ENCODE measurements around the gene CTH.

DNA sequence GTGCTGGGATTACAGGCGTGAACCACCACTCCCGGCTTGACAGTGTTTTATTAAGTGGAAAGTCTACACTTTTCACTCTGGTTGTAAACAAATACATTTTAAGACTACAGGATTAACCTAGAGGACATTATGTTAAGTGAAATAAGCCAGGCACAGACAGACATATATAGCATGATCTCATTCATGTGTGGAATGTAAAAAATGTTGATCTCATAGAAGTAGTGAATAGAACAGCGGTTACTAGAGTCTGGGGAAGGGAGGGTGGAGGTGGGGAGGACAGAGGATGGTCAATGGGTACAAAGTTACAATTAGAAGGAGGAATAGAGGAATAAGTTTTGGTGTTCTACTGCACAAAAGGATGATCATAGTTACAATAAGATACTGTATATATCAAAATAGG lies 16.9 kb downstream of the CTH start:
- TF ChIP-seq, protein P1, sequence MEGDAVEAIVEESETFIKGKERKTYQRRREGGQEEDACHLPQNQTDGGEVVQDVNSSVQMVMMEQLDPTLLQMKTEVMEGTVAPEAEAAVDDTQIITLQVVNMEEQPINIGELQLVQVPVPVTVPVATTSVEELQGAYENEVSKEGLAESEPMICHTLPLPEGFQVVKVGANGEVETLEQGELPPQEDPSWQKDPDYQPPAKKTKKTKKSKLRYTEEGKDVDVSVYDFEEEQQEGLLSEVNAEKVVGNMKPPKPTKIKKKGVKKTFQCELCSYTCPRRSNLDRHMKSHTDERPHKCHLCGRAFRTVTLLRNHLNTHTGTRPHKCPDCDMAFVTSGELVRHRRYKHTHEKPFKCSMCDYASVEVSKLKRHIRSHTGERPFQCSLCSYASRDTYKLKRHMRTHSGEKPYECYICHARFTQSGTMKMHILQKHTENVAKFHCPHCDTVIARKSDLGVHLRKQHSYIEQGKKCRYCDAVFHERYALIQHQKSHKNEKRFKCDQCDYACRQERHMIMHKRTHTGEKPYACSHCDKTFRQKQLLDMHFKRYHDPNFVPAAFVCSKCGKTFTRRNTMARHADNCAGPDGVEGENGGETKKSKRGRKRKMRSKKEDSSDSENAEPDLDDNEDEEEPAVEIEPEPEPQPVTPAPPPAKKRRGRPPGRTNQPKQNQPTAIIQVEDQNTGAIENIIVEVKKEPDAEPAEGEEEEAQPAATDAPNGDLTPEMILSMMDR (IDR thresholded peaks at IDR 0.05; ENCODE audit: low read depth, low read length) = no peak
- TF ChIP-seq POLR2A (IDR thresholded peaks at IDR 0.05; ENCODE audit: extremely low read depth, insufficient read length) = no peak
